NCI-H1930 (cell line): ENCODE measurements around the gene WNT8B.

Source experiments
- DNase-seq, 2 experiments: peaks; one replicate each; lab custom pipeline; 2025; lab: John Stamatoyannopoulos, UW

Gene WNT8B

GRCh38 chr10:100483876-100484666, 21.3 kb downstream of the WNT8B start:
- no peak for DNase-seq

DNA sequence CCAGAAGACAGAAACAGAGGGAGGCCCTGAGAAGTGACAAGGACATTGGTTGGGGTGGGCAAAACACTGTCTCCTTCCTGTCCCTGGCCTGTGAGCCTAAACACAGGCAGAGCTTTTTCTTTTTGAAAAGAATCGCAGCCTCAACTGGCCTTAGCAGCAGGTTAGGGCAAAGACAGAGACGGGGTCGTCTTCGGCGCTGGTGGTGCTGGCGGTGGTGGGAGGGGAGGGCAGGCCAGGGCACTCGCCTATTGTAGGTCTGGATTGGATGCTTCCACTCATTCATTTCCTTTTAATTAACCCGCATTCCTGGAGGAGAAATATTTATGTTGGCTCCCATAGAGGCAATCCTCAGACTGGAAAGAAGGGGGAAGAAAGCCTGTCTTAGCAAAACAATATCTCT, 22.6 kb downstream of the WNT8B start:
- no peak for DNase-seq

GRCh38 chr10:100485801-100486495, 23.1 kb downstream of the WNT8B start:
- DNase-seq, result no peak

GRCh38 chr10:100487529-100487928, 24.7 kb downstream of the WNT8B start:
- DNase-seq, result no peak

DNA sequence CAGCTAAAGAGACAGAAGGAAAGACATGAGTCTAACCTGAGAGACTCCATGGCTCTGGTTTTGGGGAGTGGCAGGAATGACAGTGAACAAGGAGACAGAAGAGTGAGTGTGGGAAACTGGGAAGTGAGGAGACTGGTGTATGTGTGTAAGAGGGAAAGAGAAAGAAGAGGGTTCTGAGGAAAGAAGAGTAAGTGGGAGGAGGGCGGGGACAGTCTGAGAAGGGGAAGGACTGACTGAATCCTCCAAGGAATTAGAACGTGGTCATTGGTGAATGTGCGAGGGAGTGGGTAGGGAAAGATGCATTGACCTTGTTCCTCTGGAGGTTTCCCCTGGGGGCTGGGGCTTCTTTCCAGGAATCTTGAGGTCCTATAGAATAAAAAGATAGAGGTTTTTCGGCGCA, 26.6 kb downstream of the WNT8B start:
- no peak for DNase-seq

- no peak for DNase-seq
These were observed 27.7 kb downstream of the WNT8B start for GRCh38 chr10:100490531-100490930.

DNA sequence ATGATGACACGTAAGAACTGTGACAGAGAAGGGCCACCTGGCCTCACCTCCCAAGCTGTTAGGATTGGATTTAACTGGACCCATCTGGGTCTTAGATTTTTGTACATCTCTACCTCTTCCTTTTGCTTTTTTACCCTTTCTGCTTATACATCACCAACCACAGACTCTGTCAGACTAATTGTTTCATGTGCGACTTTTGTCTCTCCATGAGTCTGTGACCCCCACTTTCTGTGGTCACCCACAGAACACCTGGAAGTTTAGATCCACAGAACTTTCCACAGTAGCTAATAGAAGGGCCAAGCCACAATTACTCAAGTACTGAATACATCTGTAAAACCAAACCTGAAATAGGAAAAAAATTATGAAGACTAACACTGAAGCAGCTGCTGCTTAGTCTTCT, 33.8 kb downstream of the WNT8B start:
- DNase-seq, result no peak

DNA sequence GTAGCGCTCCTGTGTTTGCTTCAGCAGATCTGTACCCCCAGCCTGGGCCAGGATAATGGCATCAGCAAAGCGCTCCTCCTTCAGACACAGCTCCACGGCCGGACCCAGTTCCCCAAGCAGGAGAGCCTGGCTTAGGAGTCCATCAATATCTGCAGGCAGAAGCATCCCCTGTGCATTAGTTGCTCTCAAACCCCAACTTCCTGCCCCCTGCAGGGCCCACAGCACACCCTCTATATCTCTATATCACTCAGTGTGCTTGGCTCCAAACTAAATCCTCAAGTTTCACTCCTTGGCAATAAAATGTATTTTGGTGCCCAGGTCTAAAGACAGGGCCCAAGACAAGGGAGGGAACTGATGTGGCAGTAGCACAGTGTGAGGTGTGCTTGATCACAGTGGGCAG, 35.2 kb downstream of the WNT8B start:
- no peak for DNase-seq

- no peak for DNase-seq
These were observed 38.6 kb downstream of the WNT8B start for GRCh38 chr10:100501423-100501822.

DNA sequence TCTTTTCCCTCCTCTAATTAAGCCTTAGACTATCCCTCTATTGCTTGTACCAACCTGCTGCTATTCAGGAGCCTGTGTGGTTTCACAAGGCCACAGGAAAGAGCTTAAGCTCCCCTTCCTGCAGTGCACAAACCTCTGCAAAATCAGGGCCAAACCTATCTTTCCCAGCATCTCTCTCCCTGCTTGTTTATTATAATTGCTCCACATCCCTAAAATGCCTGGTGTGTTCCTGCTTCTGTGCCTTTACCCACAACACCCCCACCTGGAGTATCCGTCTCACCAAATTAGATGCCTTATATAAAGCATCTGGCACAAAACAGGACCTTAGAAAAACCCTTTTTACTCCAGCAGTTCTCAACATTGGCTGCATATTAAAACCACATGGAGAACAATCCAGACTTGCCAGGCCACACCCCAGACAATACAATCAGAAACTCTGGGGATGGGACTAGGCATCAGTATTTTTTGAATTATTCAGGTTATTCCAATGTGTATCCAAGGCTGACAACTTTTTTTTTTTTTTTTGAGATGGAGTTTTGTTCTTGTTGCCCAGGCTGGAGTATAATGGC, 40.2 kb downstream of the WNT8B start:
- no peak for DNase-seq

DNA sequence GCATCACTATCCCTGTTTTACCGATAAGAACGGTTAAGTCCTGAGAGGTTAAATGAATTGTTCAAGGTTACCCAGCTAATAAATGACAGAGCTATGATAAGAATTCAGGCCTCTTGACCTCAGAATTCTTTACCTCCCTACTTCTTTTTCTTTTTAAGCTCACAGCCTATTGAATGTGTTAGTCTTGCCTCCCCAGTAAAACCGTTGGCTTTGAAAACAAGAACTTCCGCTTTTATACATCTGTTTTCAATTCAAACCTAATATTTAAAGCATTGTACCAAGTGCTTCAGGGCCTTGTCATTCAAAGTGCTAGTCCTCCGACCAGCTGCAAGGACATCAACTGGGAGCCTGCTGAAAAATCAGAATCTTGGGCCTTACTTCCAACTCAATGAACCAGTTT, 41.3 kb downstream of the WNT8B start:
- no peak for DNase-seq

- DNase-seq, result no peak
These were observed 42.4 kb downstream of the WNT8B start for GRCh38 chr10:100505164-100505563.

- DNase-seq, result no peak
These were observed 44.0 kb downstream of the WNT8B start for GRCh38 chr10:100506596-100507356.

DNA sequence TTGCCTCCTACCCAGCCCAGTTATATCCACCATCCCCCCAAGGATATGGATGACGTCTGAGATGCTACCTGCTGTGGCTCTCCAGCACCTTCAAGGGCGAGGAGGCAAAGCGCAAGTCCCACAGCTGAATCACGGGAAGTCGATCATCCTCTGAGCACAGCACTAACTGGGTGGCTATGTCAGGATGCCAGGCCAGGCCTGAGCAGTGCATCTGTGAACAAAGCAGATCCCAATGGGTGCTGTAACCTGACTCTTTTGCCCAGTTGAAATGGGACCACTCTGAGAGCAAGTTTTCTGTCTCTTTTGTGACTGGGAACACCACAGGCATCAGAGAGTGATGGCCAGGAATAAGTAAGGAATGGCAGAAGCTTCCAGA, 44.5 kb downstream of the WNT8B start:
- DNase-seq, result no peak

DNA sequence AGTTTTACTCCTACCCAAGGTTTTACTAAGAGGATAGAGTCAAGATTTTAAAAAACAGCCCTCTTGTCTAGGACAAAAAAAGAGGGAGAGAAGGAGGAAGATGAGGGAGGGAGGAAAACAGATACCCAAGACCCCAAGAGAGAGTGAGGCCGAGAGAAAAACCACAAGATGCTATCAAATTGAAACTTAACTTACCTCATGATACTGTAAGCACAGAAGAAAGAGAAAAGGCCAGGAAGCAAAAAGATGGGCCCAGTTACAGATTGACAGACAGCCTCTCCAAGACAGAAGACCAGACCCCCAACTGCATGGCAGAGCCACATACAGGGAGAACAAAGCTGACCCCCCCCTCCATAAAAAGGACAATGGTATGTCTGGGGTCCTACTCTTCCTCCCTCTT, 45.5 kb downstream of the WNT8B start:
- DNase-seq, result no peak

- peak in 1 of 2 experiments; percentile 17 for DNase-seq
These were observed 45.9 kb downstream of the WNT8B start for GRCh38 chr10:100508691-100509150.

DNA sequence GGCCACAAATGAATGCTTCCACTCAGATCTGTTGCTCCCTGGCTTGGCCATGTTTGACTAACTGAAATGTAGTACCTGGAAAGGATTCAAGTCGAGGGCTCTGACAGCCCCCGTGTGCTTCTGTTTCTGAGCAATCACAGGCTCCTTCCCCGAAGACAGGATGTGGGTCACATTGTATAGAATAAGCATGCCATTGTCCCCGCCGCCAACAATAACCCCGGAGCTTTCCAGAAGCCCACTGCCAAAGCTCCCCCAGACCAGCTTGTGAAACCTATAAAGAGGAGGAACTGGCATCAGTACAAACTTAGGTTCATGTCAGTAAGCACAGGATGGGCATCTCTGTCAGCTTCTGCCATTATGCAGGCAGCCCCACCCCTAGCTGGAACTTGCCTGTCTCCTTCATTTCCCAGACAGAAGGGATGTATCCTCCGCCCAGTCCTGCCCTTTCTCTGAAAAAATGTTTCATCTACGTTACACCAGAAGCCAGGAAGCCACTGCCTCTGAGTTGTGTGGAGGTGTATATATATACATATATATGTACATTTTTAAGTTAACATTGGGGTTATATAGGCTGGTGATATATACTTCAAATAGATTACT, 46.5 kb downstream of the WNT8B start:
- DNase-seq, result no peak

DNA sequence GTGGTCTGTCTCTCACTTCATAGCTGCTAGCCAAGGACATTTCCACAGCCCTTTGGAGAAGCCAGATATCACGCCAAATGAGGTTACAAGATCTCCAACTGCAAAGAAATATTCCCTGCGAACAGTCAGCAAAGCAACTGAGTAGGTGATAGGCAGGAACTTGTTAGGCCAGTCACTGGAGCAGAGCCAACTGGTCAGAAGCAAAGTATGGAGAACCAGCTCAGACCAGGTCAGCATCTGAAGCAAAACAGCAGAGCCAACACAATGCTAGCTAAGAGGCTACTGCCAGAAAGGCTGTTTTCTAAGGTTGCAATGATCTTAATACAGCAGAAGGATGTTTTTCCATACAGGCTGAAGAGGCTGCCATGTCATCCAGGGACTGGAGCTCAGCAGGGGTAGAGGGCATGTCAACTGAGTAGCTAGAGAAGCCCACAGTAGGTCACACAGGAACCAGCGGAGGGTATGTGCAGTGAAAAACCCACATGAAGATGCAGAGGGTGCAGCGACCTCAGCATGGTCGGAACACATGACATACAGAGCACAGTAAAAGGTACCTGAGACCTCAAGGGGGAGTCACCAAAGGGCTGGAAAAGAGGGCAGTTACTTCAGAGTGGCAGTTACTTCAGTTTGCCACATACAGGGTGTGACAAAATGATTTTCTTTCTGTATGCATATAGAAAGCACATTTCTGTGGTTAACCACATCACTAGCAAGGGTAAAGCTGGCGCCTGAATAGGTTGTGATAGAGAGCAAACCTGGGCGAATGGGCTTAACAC, 47.9 kb downstream of the WNT8B start:
- DNase-seq, result no peak

DNA sequence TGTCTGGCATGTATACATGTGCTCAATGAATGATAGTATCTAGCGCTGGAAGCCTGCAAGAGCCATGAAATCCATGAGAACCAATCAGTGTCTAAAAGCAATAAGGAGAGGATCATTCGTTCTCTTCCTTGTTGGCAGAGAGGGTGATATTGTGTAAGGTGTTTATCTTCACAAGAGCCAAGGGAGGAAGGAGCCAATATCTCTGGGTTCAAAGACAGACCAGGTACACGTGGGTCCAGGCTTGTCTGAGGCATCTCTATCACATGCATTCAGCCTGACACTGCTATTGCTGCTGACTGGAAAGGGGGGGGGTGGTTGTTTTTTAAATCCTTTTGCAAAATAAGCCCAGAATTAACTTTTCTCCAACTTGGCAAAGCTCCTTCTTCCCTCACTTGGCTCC, 52.8 kb downstream of the WNT8B start:
- DNase-seq, result no peak

DNA sequence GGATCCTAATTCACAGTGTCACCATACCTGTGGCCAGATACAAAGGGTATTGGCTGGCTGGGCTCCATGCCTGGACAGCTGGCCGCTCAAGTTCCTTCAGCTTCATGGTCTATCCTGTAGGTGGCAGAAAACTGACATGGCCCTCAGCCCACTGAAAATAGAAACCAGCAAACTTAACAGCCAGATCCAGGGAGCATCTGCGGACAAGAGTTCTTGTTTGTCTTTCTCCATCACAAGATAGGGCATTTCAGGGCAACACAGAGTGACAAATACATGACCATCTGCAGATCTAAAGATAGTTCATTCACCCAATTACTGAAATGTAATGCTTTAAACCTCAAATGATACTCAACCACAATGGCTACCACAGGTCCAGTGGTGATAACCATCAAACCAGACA, 54.0 kb downstream of the WNT8B start:
- DNase-seq, result peak in 1 of 2 experiments; percentile 2

GRCh38 chr10:100518761-100519241, 56.0 kb downstream of the WNT8B start:
- DNase-seq, result peak in 1 of 2 experiments; percentile 20
